ENCODE measurements around the gene OTUB2.

GRCh38 chr14:94038510-94038909, 12.4 kb downstream of the OTUB2 start:
- TF ChIP-seq EZH2 (optimal IDR thresholded peaks at IDR 0.05; ENCODE audit: low read depth, low read length) = no peak
- no peak for TF ChIP-seq CTCF (IDR thresholded peaks at IDR 0.05; ENCODE audit: low read length)
- TF ChIP-seq EZH2phosphoT487 (IDR thresholded peaks at IDR 0.05; ENCODE audit: low read length) = no peak

Measured in MM.1S (cell line).